Measurements from ENCODE around the gene MEIOSIN.
"Not testable (repeated sequence)": the region's sequence is repeated elsewhere in the genome, so short reads cannot be mapped to it uniquely, and the experiment has no call there.

MEIOSIN gene

GRCh38 chr19:45799541-45799940 lies 66.3 kb downstream of the MEIOSIN start:
- DNase-seq (ENCODE audit: low read depth), result not testable (repeated sequence)

GRCh38 chr19:45800070-45800553 lies 66.9 kb downstream of the MEIOSIN start:
- DNase-seq (ENCODE audit: low read depth), result peak; percentile 77

- no peak for DNase-seq (ENCODE audit: low read depth)
Observed at GRCh38 chr19:45801603-45802175, 68.5 kb downstream of the MEIOSIN start.

GRCh38 chr19:45804140-45804958 lies 71.1 kb downstream of the MEIOSIN start:
- no peak for DNase-seq (ENCODE audit: low read depth)

- no peak for DNase-seq (ENCODE audit: low read depth)
Observed at GRCh38 chr19:45804959-45805230, 71.7 kb downstream of the MEIOSIN start.

GRCh38 chr19:45805719-45806118 lies 72.5 kb downstream of the MEIOSIN start:
- no peak for DNase-seq (ENCODE audit: low read depth)

- DNase-seq (ENCODE audit: low read depth), result peak; percentile 80
Observed at GRCh38 chr19:45809643-45810159, 76.5 kb downstream of the MEIOSIN start.

GRCh38 chr19:45812297-45812696 lies 79.1 kb downstream of the MEIOSIN start:
- no peak for DNase-seq (ENCODE audit: low read depth)
